Stimulated activated CD4-positive, alpha-beta T cell treated with anti-CD3 and anti-CD28 coated beads, Interleukin-15, amount 100 ng/mL, for 1 hour (primary cell): ENCODE results near the gene GPHB5.

ENCODE experiments used
- DNase-seq, 2 donors: peaks; one replicate each; pipeline ENCODE4 v3.0.0-alpha.2; 2020; ENCODE audit warnings: low read depth in 1 of 2, low spot score in 1 of 2

The GPHB5 gene

DNA sequence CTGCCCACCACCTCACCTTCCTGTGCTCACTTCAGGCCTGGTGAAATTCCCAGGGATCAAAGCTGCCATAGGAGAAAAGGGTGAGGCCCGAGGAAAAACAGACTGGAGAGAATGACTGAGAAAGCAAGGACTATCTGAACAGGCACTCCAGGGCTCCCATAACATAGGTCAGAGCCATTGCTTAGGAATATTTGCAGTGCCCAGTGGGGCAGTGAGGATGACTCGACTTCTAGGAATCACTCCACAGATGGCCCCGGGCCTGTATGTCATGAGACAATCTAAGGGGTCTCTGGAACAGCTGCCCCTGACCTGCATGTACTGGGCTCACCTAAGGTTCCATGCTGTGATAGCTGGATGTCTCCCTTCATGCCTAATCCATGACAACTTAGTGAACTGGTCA, 51.6 kb downstream of the GPHB5 start:
- no peak for DNase-seq

DNA sequence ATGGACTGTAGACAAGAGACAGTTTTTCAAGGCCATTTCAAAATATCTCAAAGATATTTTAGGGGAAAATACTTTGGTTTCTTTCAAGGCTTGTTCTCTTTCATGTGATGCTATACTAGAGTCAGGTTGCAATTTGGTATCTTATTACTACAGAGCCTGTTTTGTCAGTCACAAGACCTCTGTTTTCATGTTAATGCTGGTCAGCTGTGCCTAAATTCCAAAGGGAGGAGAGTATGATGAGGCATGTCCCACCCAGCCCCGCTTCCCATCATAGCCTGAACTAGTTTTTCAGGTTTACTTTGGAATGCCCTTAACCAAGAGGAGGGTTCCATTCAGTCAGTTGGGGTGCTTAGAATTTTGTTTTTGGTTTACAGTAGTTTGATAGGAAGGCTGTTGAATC, 52.6 kb downstream of the GPHB5 start:
- DNase-seq = no peak
